HG03159 (cell line): ENCODE results near the gene PTGS1.
"Not testable (repeated sequence)": the region's sequence is repeated elsewhere in the genome, so short reads cannot be mapped to it uniquely, and the experiment has no call there.

ENCODE experiments used
- ATAC-seq: cut with Tn5 transposase; IDR thresholded peaks from one replicate; pipeline ENCODE4 v1.9.1; 2021; ENCODE audit warnings: mild to moderate bottlenecking, moderate library complexity; ENCODE audit not compliant: unreplicated experiment

PTGS1 gene

GRCh38 chr9:122394265-122395125, 23.7 kb downstream of the PTGS1 start:
- no peak for ATAC-seq

- ATAC-seq: no peak
Measured at GRCh38 chr9:122396614-122397148, 25.9 kb downstream of the PTGS1 start.

- ATAC-seq: no peak
Measured at GRCh38 chr9:122397749-122398148, 26.9 kb downstream of the PTGS1 start.

- ATAC-seq: no peak
Measured at GRCh38 chr9:122398371-122398924, 27.6 kb downstream of the PTGS1 start.

GRCh38 chr9:122401896-122402295, 31.1 kb downstream of the PTGS1 start:
- ATAC-seq: no peak

GRCh38 chr9:122402403-122402871, 31.6 kb downstream of the PTGS1 start:
- no peak for ATAC-seq

GRCh38 chr9:122402874-122403273, 32.0 kb downstream of the PTGS1 start:
- ATAC-seq: no peak

- ATAC-seq: no peak
Measured at GRCh38 chr9:122403381-122404000, 32.7 kb downstream of the PTGS1 start.

GRCh38 chr9:122405304-122406069, 34.7 kb downstream of the PTGS1 start:
- not testable (repeated sequence) for ATAC-seq

- no peak for ATAC-seq
Measured at GRCh38 chr9:122406070-122406890, 35.5 kb downstream of the PTGS1 start.

- not testable (repeated sequence) for ATAC-seq
Measured at GRCh38 chr9:122414108-122414507, 43.3 kb downstream of the PTGS1 start.

- ATAC-seq: no peak
Measured at GRCh38 chr9:122418016-122418415, 47.2 kb downstream of the PTGS1 start.

GRCh38 chr9:122420315-122420714, 49.5 kb downstream of the PTGS1 start:
- no peak for ATAC-seq

GRCh38 chr9:122425087-122425486, 54.3 kb downstream of the PTGS1 start:
- ATAC-seq: no peak

GRCh38 chr9:122426723-122427122, 55.9 kb downstream of the PTGS1 start:
- no peak for ATAC-seq

- ATAC-seq: no peak
Measured at GRCh38 chr9:122442568-122442967, 71.7 kb downstream of the PTGS1 start.

GRCh38 chr9:122444041-122444733, 73.4 kb downstream of the PTGS1 start:
- ATAC-seq: no peak
